HCT116 (cell line): ENCODE measurements around the gene INPP4A. TPM values are rescaled to one million over a fixed set of nuclear protein-coding genes. Genes with fewer than 3 reads are reported as not detected.

Source experiments
- ATAC-seq: fragments of 200-7000 bp; cut with Tn5 transposase; 2 replicates; pipeline ENCODE4 v1.9.1; 2020; ENCODE audit warnings: mild to moderate bottlenecking, moderate library complexity
- BruUV-seq: library from RNA; stranded (reverse); fragments of 400-500 nt; replicated peaks from 2 replicates; lab custom pipeline; 2021; lab: Mats Ljungman, UMichigan
- CTCF ChIA-PET: fragments of 300-600 bp; sonication (Branson Sonifier 250); formaldehyde crosslinking; loops from one replicate; lab custom pipeline; 2021; ENCODE audit warnings: antibody characterized with exemption; lab: Charles Lee
- POLR2A ChIA-PET: fragments of 300-600, 350-600 bp; sonication (Branson Sonifier 250); formaldehyde crosslinking; loops from one replicate; lab custom pipeline; 2021; ENCODE audit warnings: antibody characterized with exemption; lab: Charles Lee
- RAD21 ChIA-PET, 2 experiments: fragments of 300-600 bp; sonication (Branson Sonifier 250); formaldehyde crosslinking; loops; one replicate each; lab custom pipeline; 2023; ENCODE audit warnings: low total read pairs in 2 of 2; ENCODE audit not compliant: uncharacterized antibody in 2 of 2, unreplicated experiment in 2 of 2, low non-redundant PET in 1 of 2; lab: Charles Lee
- DNase-seq: peaks from one replicate; pipeline ENCODE4 v3.0.0-alpha.2; 2010; ENCODE audit warnings: low read depth, low spot score
- H2AFZ ChIP-seq: fragments of 200-600 bp; shearing (Covaris generic), sonication (generic); 2 replicates; pipeline ENCODE4 v1.6.1; 2017; ENCODE audit warnings: low read depth, mixed run types, mixed read lengths, antibody characterized with exemption, low read length; ENCODE audit not compliant: poor library complexity, severe bottlenecking
- H3K27ac ChIP-seq: 2 replicates; pipeline ENCODE4 v1.5.1; 2012; ENCODE audit warnings: low read depth, low read length
- H3K27me3 ChIP-seq: fragments of 200-600 bp; sonication (generic); 2 replicates; pipeline ENCODE4 v1.6.1; 2016; ENCODE audit warnings: mixed run types, low read length, mixed read lengths; ENCODE audit not compliant: insufficient read depth
- H3K36me3 ChIP-seq, 2 experiments: fragments of 200-500 bp in 1 of 2; fragments of 200-600 bp in 1 of 2; sonication (Bioruptor generic) in 1 of 2; sonication (generic) in 1 of 2; 2 replicates each; pipeline versions ENCODE4 v1.5.1 to v1.6.1; 2014 to 2016; ENCODE audit warnings: low read length in 2 of 2, inconsistent platforms in 1 of 2, mixed read lengths in 1 of 2, mixed run types in 1 of 2; ENCODE audit not compliant: insufficient read depth in 2 of 2, control insufficient read depth in 1 of 2
- H3K4me1 ChIP-seq, 2 experiments: fragments of 200-600 bp in 1 of 2; sonication (generic) in 1 of 2; 2 replicates each; pipeline versions ENCODE4 v1.5.1 to v1.6.1; 2012 to 2017; ENCODE audit warnings: low read length in 2 of 2, inconsistent platforms in 1 of 2, mild to moderate bottlenecking in 1 of 2, mixed read lengths in 1 of 2, mixed run types in 1 of 2, moderate library complexity in 1 of 2; ENCODE audit not compliant: insufficient read depth in 2 of 2, control insufficient read depth in 1 of 2
- H3K4me2 ChIP-seq: fragments of 200-600 bp; sonication (generic); 2 replicates; pipeline ENCODE4 v1.6.1; 2017; ENCODE audit warnings: mixed run types, low read length, mixed read lengths
- H3K4me3 ChIP-seq, 2 experiments: fragments of 200-600 bp in 1 of 2; sonication (generic) in 1 of 2; replicated peaks in 1 of 2; 2 replicates each; pipeline ENCODE4 v1.5.1; 2011 to 2016; ENCODE audit warnings: low read length in 2 of 2, control low read depth in 1 of 2, low read depth in 1 of 2, mild to moderate bottlenecking in 1 of 2, mixed read lengths in 1 of 2, mixed run types in 1 of 2
- H3K79me2 ChIP-seq: fragments of 200-600 bp; sonication (generic); 2 replicates; pipeline ENCODE4 v1.6.1; 2017; ENCODE audit warnings: mild to moderate bottlenecking, mixed run types, low read length, moderate library complexity, mixed read lengths; ENCODE audit not compliant: insufficient read depth
- H3K9ac ChIP-seq: fragments of 200-600 bp; sonication (generic); 2 replicates; pipeline ENCODE4 v1.6.1; 2016; ENCODE audit warnings: low read length, mixed read lengths
- H3K9me2 ChIP-seq: fragments of 200-600 bp; sonication (generic), shearing (Covaris generic); 2 replicates; pipeline ENCODE4 v1.6.1; 2017; ENCODE audit warnings: mixed run types, mild to moderate bottlenecking, moderate library complexity; ENCODE audit not compliant: insufficient read depth
- H3K9me3 ChIP-seq, 2 experiments: fragments of 200-500 bp in 1 of 2; fragments of 200-600 bp in 1 of 2; sonication (Bioruptor generic) in 1 of 2; sonication (generic) in 1 of 2; 2 replicates each; pipeline ENCODE4 v1.6.1; 2014 to 2017; ENCODE audit warnings: low read length in 2 of 2, mixed read lengths in 2 of 2, inconsistent platforms in 1 of 2, low read depth in 1 of 2, mild to moderate bottlenecking in 1 of 2, mixed run types in 1 of 2, moderate library complexity in 1 of 2; ENCODE audit not compliant: control insufficient read depth in 1 of 2, insufficient read depth in 1 of 2
- H4K20me1 ChIP-seq: fragments of 200-600 bp; sonication (generic), shearing (Covaris generic); 2 replicates; pipeline ENCODE4 v1.6.1; 2017; ENCODE audit warnings: mixed run types, mild to moderate bottlenecking, moderate library complexity; ENCODE audit not compliant: insufficient read depth
- CBX3 ChIP-seq: IDR thresholded peaks from 2 replicates; pipeline ENCODE4 v1.6.1; 2012; ENCODE audit warnings: low read depth
- CEBPB ChIP-seq: IDR thresholded peaks from 2 replicates; pipeline ENCODE4 v1.6.1; 2012; ENCODE audit warnings: low read depth
- ELF1 ChIP-seq: IDR thresholded peaks from 2 replicates; pipeline ENCODE4 v1.6.1; 2012; ENCODE audit warnings: low read depth, borderline replicate concordance
- JUND ChIP-seq: IDR thresholded peaks from 2 replicates; pipeline ENCODE4 v1.6.1; 2012
- POLR2A ChIP-seq: IDR thresholded peaks from 2 replicates; pipeline ENCODE4 v1.7.0; 2011; ENCODE audit warnings: borderline replicate concordance; ENCODE audit not compliant: insufficient read depth, insufficient read length; ENCODE audit errors: extremely low read depth
- POLR2AphosphoS5 ChIP-seq: IDR thresholded peaks from 2 replicates; pipeline ENCODE4 v1.6.1; 2011; ENCODE audit warnings: mild to moderate bottlenecking, low read depth, low read length, moderate library complexity
- RAD21 ChIP-seq: IDR thresholded peaks from 2 replicates; pipeline ENCODE4 v1.6.1; 2012; ENCODE audit warnings: low read depth, mild to moderate bottlenecking
- SP1 ChIP-seq: IDR thresholded peaks from 2 replicates; pipeline ENCODE4 v1.6.1; 2012; ENCODE audit warnings: low read depth
- SRF ChIP-seq: IDR thresholded peaks from 2 replicates; pipeline ENCODE4 v1.6.1; 2012; ENCODE audit warnings: low read depth
- TCF7L2 ChIP-seq: IDR thresholded peaks from 2 replicates; pipeline ENCODE4 v1.7.0; 2011; ENCODE audit warnings: borderline replicate concordance, inconsistent platforms; ENCODE audit not compliant: insufficient read depth, insufficient read length; ENCODE audit errors: extremely low read depth
- YY1 ChIP-seq: IDR thresholded peaks from 2 replicates; pipeline ENCODE4 v1.6.1; 2011; ENCODE audit warnings: low read length, low read depth, moderate library complexity, mild to moderate bottlenecking; ENCODE audit not compliant: insufficient replicate concordance; ENCODE audit errors: extremely low read depth
- ZFX ChIP-seq: fragments of 450-650 bp; IDR thresholded peaks from 2 replicates; pipeline ENCODE4 v1.6.1; 2017
- intact Hi-C: fragments of 100-400 bp; cut with micrococcal nuclease; formaldehyde crosslinking; loops from 2 replicates; pipeline ENCODE4 v1.10.0; 2022
- total RNA-seq: library from RNA; stranded (reverse); gene quantifications from one replicate; pipeline ENCODE4 v1.2.1, GENCODE V29; 2021; ENCODE audit not compliant: unreplicated experiment
- TF ChIP-seq, protein P1 (sequence below): IDR thresholded peaks from 2 replicates; pipeline ENCODE4 v1.6.1; 2011; ENCODE audit warnings: mild to moderate bottlenecking, low read length, moderate library complexity; ENCODE audit not compliant: insufficient replicate concordance; ENCODE audit errors: extremely low read depth
- TF ChIP-seq, protein P2 (sequence below): IDR thresholded peaks from 2 replicates; pipeline ENCODE4 v1.6.1; 2012; ENCODE audit warnings: low read depth
- TF ChIP-seq, protein P3 (sequence below), 3 experiments: fragments of 200-600 bp in 1 of 3; sonication (generic) in 1 of 3; IDR thresholded peaks in 2 of 3; conservative IDR thresholded peaks in 1 of 3; 2 replicates each; pipeline ENCODE4 v1.5.1; 2012 to 2017; ENCODE audit warnings: low read depth in 2 of 3, low read length in 2 of 3, antibody characterized with exemption in 1 of 3, borderline replicate concordance in 1 of 3, control low read depth in 1 of 3, mild to moderate bottlenecking in 1 of 3, mixed read lengths in 1 of 3, mixed run types in 1 of 3, moderate library complexity in 1 of 3; ENCODE audit not compliant: insufficient read depth in 1 of 3
- TF ChIP-seq, protein P4 (sequence below): IDR thresholded peaks from 2 replicates; pipeline ENCODE4 v1.6.1; 2012

INPP4A gene
- total RNA-seq, 1 experiment from 2014 or later, result 18.5 TPM

DNA sequence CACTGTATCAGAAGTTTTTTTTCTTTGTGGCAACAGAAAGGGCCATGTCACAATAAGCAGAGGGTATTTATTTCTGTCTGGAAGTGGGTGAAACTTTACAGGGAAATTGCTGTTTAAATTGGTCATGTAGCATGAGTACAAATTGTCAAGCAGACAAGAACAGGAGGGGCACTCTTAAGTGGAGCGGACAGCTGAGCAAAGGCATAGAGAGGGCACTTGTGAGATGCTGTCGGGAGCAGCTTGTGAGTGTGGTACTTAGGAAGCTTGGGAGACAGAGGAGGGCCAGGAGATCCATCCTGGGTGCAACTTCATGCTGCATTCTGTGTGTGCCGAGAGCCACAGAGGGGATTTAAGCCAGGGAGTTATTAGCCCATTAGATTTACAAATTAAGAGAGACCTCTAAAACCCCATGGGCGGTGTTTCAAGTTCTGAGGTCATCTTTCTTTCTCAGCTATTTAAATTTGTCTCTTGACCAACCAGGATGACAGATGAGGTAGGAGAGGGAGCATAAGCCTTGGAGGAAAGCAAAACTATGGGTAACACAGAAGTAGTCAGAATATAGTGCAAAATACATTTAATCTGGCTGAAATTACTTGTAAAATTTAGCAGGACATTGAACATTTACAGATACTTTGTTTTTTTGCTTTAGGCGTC lies 30.4 kb downstream of the INPP4A start:
- Histone ChIP-seq H3K4me3 (no peak overlapping the region), H3K27ac (no peak overlapping the region), H3K9ac (no peak overlapping the region), H2AFZ (no peak overlapping the region), H3K4me2 (no peak overlapping the region), H3K79me2 (peaks cover 13% of the 10 kb centered on the region; the same call in 1 of the 2 replicates), H3K9me3 (no peaks in the 10 kb centered on the region), H3K4me1 (no peaks in the 10 kb centered on the region; a peak in 1 of 4 replicates), H3K27me3 (no peaks in the 10 kb centered on the region), H4K20me1 (no peaks in the 10 kb centered on the region)
- no peak for DNase-seq
- ChIA-PET RAD21 (no interaction called here), CTCF (interaction anchor here (1.4 kb wide), 1 partner anchor 13 kb away, joined by 5 read pairs; no protein-coding TSS in a partner anchor), POLR2A (no interaction called here)
- intact Hi-C loops, result no loop called here
- BruUV-seq, result no TSS peak
- TF ChIP-seq CEBPB, result no peak
- TF ChIP-seq SP1, result no peak
- TF ChIP-seq POLR2A, result no peak
- TF ChIP-seq, protein P1, sequence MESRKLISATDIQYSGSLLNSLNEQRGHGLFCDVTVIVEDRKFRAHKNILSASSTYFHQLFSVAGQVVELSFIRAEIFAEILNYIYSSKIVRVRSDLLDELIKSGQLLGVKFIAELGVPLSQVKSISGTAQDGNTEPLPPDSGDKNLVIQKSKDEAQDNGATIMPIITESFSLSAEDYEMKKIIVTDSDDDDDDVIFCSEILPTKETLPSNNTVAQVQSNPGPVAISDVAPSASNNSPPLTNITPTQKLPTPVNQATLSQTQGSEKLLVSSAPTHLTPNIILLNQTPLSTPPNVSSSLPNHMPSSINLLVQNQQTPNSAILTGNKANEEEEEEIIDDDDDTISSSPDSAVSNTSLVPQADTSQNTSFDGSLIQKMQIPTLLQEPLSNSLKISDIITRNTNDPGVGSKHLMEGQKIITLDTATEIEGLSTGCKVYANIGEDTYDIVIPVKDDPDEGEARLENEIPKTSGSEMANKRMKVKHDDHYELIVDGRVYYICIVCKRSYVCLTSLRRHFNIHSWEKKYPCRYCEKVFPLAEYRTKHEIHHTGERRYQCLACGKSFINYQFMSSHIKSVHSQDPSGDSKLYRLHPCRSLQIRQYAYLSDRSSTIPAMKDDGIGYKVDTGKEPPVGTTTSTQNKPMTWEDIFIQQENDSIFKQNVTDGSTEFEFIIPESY, result no peak
- no peak for TF ChIP-seq CBX3
- no peak for TF ChIP-seq ZFX
- no peak for TF ChIP-seq POLR2AphosphoS5
- no peak for TF ChIP-seq RAD21
- no peak for TF ChIP-seq ELF1
- TF ChIP-seq, protein P2, sequence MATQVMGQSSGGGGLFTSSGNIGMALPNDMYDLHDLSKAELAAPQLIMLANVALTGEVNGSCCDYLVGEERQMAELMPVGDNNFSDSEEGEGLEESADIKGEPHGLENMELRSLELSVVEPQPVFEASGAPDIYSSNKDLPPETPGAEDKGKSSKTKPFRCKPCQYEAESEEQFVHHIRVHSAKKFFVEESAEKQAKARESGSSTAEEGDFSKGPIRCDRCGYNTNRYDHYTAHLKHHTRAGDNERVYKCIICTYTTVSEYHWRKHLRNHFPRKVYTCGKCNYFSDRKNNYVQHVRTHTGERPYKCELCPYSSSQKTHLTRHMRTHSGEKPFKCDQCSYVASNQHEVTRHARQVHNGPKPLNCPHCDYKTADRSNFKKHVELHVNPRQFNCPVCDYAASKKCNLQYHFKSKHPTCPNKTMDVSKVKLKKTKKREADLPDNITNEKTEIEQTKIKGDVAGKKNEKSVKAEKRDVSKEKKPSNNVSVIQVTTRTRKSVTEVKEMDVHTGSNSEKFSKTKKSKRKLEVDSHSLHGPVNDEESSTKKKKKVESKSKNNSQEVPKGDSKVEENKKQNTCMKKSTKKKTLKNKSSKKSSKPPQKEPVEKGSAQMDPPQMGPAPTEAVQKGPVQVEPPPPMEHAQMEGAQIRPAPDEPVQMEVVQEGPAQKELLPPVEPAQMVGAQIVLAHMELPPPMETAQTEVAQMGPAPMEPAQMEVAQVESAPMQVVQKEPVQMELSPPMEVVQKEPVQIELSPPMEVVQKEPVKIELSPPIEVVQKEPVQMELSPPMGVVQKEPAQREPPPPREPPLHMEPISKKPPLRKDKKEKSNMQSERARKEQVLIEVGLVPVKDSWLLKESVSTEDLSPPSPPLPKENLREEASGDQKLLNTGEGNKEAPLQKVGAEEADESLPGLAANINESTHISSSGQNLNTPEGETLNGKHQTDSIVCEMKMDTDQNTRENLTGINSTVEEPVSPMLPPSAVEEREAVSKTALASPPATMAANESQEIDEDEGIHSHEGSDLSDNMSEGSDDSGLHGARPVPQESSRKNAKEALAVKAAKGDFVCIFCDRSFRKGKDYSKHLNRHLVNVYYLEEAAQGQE, result no peak
- TF ChIP-seq, protein P3, sequence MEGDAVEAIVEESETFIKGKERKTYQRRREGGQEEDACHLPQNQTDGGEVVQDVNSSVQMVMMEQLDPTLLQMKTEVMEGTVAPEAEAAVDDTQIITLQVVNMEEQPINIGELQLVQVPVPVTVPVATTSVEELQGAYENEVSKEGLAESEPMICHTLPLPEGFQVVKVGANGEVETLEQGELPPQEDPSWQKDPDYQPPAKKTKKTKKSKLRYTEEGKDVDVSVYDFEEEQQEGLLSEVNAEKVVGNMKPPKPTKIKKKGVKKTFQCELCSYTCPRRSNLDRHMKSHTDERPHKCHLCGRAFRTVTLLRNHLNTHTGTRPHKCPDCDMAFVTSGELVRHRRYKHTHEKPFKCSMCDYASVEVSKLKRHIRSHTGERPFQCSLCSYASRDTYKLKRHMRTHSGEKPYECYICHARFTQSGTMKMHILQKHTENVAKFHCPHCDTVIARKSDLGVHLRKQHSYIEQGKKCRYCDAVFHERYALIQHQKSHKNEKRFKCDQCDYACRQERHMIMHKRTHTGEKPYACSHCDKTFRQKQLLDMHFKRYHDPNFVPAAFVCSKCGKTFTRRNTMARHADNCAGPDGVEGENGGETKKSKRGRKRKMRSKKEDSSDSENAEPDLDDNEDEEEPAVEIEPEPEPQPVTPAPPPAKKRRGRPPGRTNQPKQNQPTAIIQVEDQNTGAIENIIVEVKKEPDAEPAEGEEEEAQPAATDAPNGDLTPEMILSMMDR (IDR thresholded peaks at IDR 0.05 in 2 of 3, conservative IDR thresholded peaks at IDR 0.05 in 1 of 3; ENCODE audit: borderline replicate concordance in 1 of 3, insufficient read depth in 1 of 3, low read depth in 2 of 3, low read length in 2 of 3), result no peak
- no peak for TF ChIP-seq YY1
- TF ChIP-seq, protein P4, sequence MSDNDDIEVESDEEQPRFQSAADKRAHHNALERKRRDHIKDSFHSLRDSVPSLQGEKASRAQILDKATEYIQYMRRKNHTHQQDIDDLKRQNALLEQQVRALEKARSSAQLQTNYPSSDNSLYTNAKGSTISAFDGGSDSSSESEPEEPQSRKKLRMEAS, result no peak
- no peak for TF ChIP-seq TCF7L2
- TF ChIP-seq SRF, result no peak
- TF ChIP-seq JUND, result no peak
- TF ChIP-seq, all 23 proteins: peak for 0
- Histone ChIP-seq H3K9me2 (no peaks in the 10 kb centered on the region), H3K36me3 (no peaks in the 10 kb centered on the region)
- no peak for ATAC-seq
